ENCODE measurements around the gene CEACAM5.
"Not testable (repeated sequence)": the region's sequence is repeated elsewhere in the genome, so short reads cannot be mapped to it uniquely, and the experiment has no call there.

The CEACAM5 gene

GRCh38 chr19:41740415-41741243 is 32.2 kb downstream of the CEACAM5 start:
- DNase-seq (ENCODE audit: low spot score) = no peak

- no peak for DNase-seq (ENCODE audit: low spot score)
Observed at GRCh38 chr19:41741244-41741554, 32.8 kb downstream of the CEACAM5 start.

DNA sequence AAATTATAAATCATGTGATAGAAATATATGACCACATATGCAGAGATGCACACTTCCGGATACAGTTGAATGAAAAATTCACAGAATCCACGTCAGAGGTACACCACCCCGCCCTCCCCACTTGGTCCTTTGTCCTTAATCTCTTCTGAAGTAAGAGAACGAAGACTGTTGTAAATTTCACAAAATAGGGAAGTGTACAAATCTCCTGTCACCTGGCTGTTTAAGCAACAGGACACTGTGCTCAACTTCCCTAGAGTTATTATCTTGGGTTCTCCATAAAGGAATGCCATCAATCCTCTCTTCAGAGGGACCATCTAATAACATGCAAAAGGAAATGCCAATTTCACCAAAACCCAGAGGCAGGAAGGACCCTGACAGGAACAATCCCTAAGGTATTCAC is 36.4 kb downstream of the CEACAM5 start:
- DNase-seq (ENCODE audit: low spot score) = no peak

DNA sequence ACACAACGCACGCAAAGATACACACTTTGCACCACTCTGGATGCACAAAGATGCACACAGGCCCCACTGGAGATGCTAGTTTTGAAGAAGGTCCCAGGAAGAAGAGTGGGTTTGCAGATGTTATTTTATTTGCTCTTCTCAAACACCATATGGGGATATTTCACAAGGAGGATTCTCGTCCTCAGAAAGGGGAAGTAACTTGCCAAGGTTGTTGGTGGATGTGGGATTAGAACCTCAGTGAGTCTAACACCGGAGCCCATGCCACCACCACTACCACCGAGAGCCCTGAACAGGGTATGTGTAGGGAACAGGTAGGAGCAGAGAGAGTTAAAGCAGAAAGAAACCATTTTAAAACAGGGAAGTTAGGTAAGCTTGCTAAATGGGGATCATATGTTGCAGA is 37.3 kb downstream of the CEACAM5 start:
- no peak for DNase-seq (ENCODE audit: low spot score)

GRCh38 chr19:41746593-41747227 is 38.3 kb downstream of the CEACAM5 start:
- peak; percentile 38 for DNase-seq (ENCODE audit: low spot score)

GRCh38 chr19:41748012-41748411 is 39.6 kb downstream of the CEACAM5 start:
- no peak for DNase-seq (ENCODE audit: low spot score)

- not testable (repeated sequence) for DNase-seq (ENCODE audit: low spot score)
Observed at GRCh38 chr19:41750248-41751134, 42.1 kb downstream of the CEACAM5 start.

DNA sequence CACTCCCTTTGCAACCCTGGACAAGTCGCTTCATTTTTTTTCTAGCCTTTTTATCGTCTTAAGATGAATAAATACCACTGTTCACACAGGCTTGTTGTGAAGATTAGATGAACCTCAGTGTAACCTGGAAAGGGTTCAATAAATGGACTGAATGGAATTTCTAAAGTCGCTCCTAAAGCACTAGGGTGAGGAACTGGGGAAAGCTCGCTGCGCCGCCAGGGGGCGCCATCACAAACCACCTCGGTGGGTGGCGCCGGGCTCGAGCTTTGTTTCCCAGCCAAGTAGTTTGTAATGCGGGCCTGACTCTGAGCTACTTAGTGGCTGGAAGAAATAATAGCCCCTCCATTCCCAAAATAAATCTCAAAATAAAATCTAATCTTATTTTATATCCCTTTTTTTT is 44.7 kb downstream of the CEACAM5 start:
- peak; percentile 42 for DNase-seq (ENCODE audit: low spot score)

DNA sequence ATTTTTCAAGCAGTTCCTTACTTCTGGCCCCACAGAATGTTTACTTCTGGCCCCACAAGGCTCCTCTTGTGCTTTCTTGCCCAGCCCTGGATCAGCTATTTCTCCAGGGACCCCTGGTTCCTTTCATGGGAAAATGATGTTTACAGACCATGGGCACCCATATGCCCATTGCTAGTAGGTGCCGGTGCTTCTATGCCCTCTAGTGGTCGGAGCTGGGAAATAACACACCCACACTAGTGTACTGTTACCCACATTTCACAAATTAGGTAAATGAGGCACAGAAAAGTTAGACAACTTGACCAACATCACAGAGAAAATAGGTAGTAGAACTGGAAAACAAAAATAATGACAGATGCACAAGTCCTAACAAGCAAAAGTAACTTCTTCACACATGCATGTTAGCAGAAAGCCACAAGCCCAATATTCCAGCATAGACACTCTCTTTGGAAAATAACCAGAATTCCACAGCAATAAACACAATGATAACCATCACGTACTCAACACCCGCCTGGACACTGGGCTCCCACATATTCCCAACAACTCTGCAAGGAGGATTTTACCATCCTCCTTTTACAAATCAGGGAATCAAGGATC is 45.6 kb downstream of the CEACAM5 start:
- DNase-seq (ENCODE audit: low spot score) = peak; percentile 26

DNA sequence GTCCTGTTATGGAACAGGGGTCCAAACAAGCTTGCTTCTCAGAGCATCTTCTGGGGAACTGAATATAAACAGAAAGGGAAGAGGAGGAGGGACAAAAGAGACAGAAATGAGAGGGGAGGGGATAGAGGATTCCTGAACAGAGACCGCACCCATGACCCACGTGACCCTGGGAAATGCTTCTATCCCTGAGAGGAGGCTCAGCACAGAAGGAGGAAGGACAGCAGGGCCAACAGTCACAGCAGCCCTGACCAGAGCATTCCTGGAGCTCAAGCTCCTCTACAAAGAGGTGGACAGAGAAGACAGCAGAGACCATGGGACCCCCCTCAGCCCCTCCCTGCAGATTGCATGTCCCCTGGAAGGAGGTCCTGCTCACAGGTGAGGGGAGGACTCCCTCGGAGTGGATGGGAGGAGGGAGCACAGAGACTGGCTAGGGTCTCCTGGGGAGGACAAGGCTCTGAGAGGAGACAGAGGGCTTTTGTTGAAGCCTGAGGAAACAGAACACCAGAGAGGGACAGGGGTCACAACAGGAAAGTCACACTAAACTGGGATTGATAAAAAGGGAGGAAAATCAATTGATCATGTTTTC is 47.0 kb downstream of the CEACAM5 start, which contains the start of gene CEACAM6:
CEACAM6 (plus strand) TSS at position 203 of the 586 bp plus-strand sequence; CDS start at position 312, 109 bp downstream.
- no peak for DNase-seq (ENCODE audit: low spot score)

- no peak for DNase-seq (ENCODE audit: low spot score)
Observed at GRCh38 chr19:41758846-41759245, 50.4 kb downstream of the CEACAM5 start.

GRCh38 chr19:41767115-41767514 is 58.7 kb downstream of the CEACAM5 start:
- no peak for DNase-seq (ENCODE audit: low spot score)

- not testable (repeated sequence) for DNase-seq (ENCODE audit: low spot score)
Observed at GRCh38 chr19:41768105-41768504, 59.7 kb downstream of the CEACAM5 start.

DNA sequence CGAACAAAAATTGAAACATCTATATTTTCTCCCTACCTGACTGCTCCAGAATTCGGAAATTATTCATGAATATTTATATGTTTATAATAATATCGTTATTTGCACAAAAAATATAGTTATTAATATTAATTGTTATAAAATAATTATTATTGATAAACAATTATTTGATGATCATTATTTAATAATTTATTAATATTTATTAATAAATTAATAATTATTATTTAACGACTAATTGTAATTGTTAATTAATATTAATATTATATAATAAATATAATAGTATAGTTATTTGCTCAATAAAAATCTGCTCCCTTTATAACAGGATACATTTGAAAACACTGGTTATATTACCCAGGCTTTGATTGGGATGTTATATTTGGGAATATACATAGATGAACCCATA is 61.2 kb downstream of the CEACAM5 start:
- no peak for DNase-seq (ENCODE audit: low spot score)

DNA sequence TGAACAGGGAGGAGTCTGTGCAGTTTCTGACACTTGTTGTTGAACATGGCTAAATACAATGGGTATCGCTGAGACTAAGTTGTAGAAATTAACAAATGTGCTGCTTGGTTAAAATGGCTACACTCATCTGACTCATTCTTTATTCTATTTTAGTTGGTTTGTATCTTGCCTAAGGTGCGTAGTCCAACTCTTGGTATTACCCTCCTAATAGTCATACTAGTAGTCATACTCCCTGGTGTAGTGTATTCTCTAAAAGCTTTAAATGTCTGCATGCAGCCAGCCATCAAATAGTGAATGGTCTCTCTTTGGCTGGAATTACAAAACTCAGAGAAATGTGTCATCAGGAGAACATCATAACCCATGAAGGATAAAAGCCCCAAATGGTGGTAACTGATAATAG is 63.0 kb downstream of the CEACAM5 start:
- no peak for DNase-seq (ENCODE audit: low spot score)

DNA sequence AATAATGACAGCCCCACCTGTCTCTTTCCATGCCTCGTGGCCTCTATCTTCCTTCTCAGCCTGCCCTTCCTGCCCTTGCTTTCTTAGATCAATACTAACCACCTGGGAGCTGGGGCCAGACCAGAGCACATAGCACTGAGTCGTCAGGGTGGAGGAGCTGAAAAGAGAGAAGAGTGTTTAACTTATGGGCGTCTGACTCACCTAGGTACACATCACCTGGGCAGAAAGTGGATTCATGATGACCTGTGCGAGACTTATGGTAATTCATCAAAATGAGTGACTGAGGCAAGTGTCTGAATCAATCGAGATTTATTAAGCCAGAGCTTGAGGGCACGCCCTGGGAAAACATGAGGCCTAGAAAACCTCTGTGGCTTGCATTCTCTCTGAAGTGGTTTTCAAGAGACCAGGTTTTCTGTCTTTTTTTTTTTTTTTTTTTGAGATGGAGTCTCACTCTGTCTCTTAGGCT is 66.1 kb downstream of the CEACAM5 start:
- DNase-seq (ENCODE audit: low spot score) = no peak

GRCh38 chr19:41776700-41777099 is 68.3 kb downstream of the CEACAM5 start:
- no peak for DNase-seq (ENCODE audit: low spot score)
